Measurements from ENCODE around the gene GSC2. TPM values are rescaled to one million over a fixed set of nuclear protein-coding genes. Genes with fewer than 3 reads are reported as not detected.

The GSC2 gene
- total and polyA plus RNA-seq, 9 of the 15 experiments (the other 6 are each of a cell fraction or from before 2014, with no cell fraction given) = not detected

- TF ChIP-seq USF1 (CRISPR knock-in tag; IDR thresholded peaks at IDR 0.05) = no peak
- TF ChIP-seq ZNF445 (CRISPR knock-in tag; IDR thresholded peaks at IDR 0.05; ENCODE audit: low read depth) = peak; percentile 23; the same call in 1 of the 2 replicates
- TF ChIP-seq E2F1 (CRISPR knock-in tag; IDR thresholded peaks at IDR 0.05) = 0 out of 2 replicates have a peak, but pooled peaks have one; percentile 41
- no peak for TF ChIP-seq SRSF1 (IDR thresholded peaks at IDR 0.05; ENCODE audit: low read depth, low read length)
- TF ChIP-seq ZNF583 (CRISPR knock-in tag; IDR thresholded peaks at IDR 0.05) = no peak
- TF ChIP-seq KLF16 (IDR thresholded peaks at IDR 0.05) = no peak
- TF ChIP-seq E2F4 (CRISPR knock-in tag; IDR thresholded peaks at IDR 0.05; ENCODE audit: low read depth) = no peak
- TF ChIP-seq HES1 (IDR thresholded peaks at IDR 0.05; ENCODE audit: low read depth) = no peak
- no peak for TF ChIP-seq FOXP1 (CRISPR knock-in tag; IDR thresholded peaks at IDR 0.05)
- no peak for TF ChIP-seq RBM39 (optimal IDR thresholded peaks at IDR 0.05; ENCODE audit: low read depth, low read length)
- no peak for TF ChIP-seq ZNF280B (CRISPR knock-in tag; IDR thresholded peaks at IDR 0.05)
- TF ChIP-seq PHF8 (IDR thresholded peaks at IDR 0.05; ENCODE audit: borderline replicate concordance, low read length) = peak; percentile 29; the same call in 1 of the 2 replicates
- TF ChIP-seq SETDB1 (IDR thresholded peaks at IDR 0.05; ENCODE audit: low read length) = peak; percentile 40
- no peak for TF ChIP-seq ZBTB1 (CRISPR knock-in tag; IDR thresholded peaks at IDR 0.05; ENCODE audit: borderline replicate concordance, low read depth)
- no peak for TF ChIP-seq NKRF (IDR thresholded peaks at IDR 0.05; ENCODE audit: borderline replicate concordance)
- TF ChIP-seq TCFL5 (CRISPR knock-in tag; conservative IDR thresholded peaks at IDR 0.05) = no peak
- no peak for TF ChIP-seq RNF219 (CRISPR knock-in tag; IDR thresholded peaks at IDR 0.05)
These were observed 25.0 kb upstream of the GSC2 start (continued) for GRCh38 chr22:19175026-19175601.

Data from K562 (cell line).